NK-92 treated with Interleukin-12 subunit alpha and Interleukin-12 subunit beta, amount 100 ng/mL, for 24 hours (cell line): Measurements from ENCODE around the gene SMYD3.
"Not testable (repeated sequence)": the region's sequence is repeated elsewhere in the genome, so short reads cannot be mapped to it uniquely, and the experiment has no call there.

Experiments
- DNase-seq: peaks from one replicate; lab custom pipeline; 2025; lab: John Stamatoyannopoulos, UW

The SMYD3 gene

GRCh38 chr1:246032031-246032551 lies 475.0 kb downstream of the SMYD3 start:
- DNase-seq = no peak

GRCh38 chr1:246029616-246030015 lies 477.5 kb downstream of the SMYD3 start:
- DNase-seq = no peak

GRCh38 chr1:246024118-246024517 lies 483.0 kb downstream of the SMYD3 start:
- not testable (repeated sequence) for DNase-seq

- no peak for DNase-seq
Measured at GRCh38 chr1:246020211-246020954, 486.7 kb downstream of the SMYD3 start.

GRCh38 chr1:246018146-246018545 lies 488.9 kb downstream of the SMYD3 start:
- DNase-seq = no peak

- DNase-seq = no peak
Measured at GRCh38 chr1:246012341-246012740, 494.7 kb downstream of the SMYD3 start.

GRCh38 chr1:246010386-246010785 lies 496.7 kb downstream of the SMYD3 start:
- DNase-seq = no peak

- DNase-seq = no peak
Measured at GRCh38 chr1:246008363-246008831, 498.7 kb downstream of the SMYD3 start.

DNA sequence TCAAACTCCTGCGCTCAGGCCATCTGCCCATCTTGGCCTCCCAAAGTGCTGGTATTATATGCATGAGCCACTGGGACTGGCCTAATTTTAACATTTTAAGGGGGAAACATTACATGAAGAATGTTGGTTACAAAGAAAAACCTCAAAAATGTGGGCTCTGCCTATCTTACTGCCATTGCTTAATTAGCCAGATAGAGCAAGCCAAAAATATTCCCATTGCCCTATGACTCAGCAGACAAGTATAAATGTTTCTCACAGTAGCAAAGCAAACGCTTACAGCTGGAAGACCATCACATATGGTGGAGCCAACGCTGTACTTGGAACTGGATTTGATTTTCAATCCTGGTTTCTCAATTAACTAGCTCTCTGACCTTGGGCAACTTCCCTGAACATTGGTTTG lies 502.0 kb downstream of the SMYD3 start:
- DNase-seq = no peak

- no peak for DNase-seq
Measured at GRCh38 chr1:246004301-246004700, 502.8 kb downstream of the SMYD3 start.

DNA sequence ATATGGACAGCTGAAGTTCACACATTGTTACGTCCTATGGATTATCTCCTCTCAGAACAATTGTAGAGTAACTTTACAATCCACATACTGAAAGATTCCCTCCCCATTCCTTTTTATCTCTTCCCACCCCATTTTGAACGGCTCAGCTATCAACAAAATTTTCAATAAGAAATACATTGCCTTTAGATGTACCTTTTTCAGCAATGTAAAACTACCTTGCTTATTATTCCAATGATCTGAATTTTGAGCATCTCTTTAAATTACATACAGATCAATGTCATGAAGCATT lies 503.7 kb downstream of the SMYD3 start:
- DNase-seq = no peak

DNA sequence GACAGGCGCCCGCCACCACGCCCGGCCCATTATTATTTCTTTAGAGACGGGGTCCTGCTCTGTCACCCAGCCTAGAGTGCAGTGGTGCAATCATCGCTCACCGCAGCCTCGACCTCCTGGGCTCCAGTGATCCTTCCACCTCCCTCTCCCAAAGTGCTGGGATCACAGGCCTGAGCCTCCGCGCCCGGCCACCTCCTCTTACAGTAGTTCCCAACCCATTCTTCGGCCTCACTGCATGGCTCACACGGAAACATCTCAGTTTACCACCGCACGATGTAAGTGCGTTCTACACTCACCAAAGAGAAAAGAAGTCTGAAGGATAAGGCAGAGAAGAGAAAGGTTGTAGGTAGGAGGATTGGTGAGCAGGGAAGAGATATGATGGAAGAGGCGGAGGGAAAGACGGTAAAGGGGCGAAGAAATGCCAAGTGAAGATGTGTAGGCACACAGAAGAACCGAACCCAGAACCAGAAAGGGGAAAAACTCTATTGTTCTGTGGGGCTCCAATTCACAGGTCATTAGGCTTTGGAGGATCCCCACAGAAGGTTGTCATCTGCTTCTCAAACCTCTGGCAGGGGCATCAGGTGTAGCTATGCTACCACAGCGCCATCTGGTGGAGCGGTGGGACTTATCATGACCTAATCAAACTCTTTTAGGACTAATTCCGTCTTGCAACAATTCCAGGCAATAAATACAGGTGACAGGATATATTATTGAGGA lies 504.2 kb downstream of the SMYD3 start:
- peak; percentile 25 for DNase-seq

GRCh38 chr1:246001837-246002230 lies 505.2 kb downstream of the SMYD3 start:
- DNase-seq = no peak

GRCh38 chr1:246001142-246001836 lies 505.8 kb downstream of the SMYD3 start:
- DNase-seq = no peak

- no peak for DNase-seq
Measured at GRCh38 chr1:246000638-246001015, 506.5 kb downstream of the SMYD3 start.

DNA sequence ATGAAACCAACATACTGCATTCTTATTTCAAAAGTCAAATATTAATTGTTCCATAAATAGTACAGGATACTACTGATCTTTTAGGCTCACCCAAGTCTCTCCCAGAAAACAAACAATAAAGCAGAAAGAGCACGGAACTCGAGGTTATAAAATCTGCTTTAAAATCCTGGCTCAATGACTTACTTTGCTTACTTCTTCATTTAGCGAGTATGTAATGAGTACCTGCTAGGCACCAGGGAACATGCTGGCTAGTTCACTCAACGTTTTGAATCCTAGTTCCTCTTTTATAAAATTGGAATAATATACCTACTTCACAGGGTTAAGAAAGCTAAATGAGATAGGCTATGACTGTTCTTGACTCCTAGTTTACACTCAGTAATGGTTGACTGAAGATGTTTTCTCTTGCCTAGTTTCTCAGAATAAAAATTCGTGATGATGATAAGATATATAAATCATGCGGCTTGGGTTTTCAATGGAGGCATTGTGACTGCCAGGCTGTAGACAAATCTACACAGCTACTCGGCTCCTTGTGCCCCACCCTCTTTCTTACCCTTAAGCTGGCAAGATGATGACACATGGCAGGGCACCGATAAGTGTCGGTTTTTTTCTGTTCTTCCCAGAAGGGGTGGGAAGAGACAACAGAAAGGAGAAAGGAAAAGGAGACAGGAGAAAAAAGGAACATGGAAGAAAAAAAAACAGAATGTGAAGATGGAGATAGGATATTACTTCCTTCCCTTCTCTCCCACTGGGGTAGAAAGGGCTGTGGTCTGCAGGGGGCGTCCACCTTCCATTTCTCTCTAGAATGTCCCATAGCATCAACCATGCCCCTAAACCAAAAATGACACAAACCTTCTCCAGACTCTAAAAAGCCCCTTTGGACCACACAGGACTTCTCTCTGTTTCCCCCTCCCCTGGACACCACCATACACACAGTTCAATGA lies 507.1 kb downstream of the SMYD3 start:
- no peak for DNase-seq

- no peak for DNase-seq
Measured at GRCh38 chr1:245997471-245998258, 509.4 kb downstream of the SMYD3 start.

DNA sequence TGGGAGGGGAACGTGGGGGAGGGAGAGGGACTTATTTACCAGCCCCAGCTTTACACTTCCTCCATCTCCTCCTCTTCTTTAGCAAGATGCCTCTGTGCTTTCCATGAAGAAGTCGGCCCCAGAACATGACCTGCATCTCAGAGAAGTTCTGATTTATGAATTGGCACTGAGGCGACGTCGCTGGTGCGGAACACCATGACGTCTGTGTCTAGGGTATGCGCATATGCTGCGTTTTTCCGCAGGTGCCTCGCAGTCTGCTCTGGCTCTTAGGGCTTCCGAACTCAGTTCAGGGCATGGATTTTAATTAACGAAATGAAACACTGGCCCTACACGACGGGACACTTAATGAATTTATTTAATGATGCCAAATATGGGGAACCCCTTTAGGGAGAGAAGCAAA lies 510.3 kb downstream of the SMYD3 start:
- DNase-seq = no peak

DNA sequence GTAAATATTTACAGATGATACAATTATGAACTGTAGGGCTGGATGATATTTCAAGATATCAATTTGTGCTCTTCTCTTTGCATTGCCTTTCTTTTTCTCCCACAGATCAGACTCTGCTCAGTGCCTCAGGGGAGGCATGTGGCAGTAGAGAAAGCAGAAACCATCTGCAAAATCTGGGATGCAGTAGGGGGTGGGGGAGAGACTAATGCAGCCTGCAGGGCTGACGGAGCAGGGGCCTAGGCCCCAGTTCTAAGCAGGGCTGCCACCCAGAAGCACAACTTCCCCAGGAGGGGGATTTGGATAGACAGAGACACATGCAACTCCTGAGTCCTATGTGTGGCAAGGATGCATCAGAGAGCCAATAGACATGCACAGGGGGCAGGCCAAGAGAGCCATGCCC lies 511.6 kb downstream of the SMYD3 start:
- no peak for DNase-seq

GRCh38 chr1:245991266-245991665 lies 515.8 kb downstream of the SMYD3 start:
- DNase-seq = no peak
